AG10803 (cell line): ENCODE data around the gene IL4R.

Experiments used
- DNase-seq: peaks from one replicate; pipeline ENCODE4 v3.0.0; 2010; ENCODE audit warnings: low read depth
- H3K4me3 ChIP-seq: 2 replicates; pipeline ENCODE4 v1.5.1; 2011; ENCODE audit warnings: mild to moderate bottlenecking, low read length, control low read depth
- CTCF ChIP-seq: conservative IDR thresholded peaks from 2 replicates; pipeline ENCODE4 v1.5.1; 2011; ENCODE audit warnings: mild to moderate bottlenecking, low read length, control low read depth, inconsistent platforms

The IL4R gene

DNA sequence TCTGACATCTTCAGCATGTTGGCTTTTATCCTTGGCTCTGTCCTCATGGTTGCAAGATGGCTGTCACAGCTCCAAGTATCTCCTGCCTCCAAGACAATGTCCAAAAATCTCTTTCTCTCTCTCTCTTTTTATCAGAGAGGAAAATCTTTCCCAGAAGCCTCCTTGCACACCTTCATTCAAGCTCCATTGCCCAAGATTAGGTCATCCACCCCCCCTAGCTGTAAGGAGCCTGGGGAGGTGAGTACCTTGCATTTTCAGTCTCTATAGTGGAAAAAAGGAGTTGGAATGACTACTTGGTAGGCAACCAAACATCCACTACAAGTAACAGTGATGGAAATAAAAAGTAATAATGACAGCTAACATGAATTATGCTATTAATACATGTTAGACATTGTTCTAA, 23.2 kb upstream of the IL4R start:
- H3K4me3 ChIP-seq = no peak overlapping the region
- no peak for TF ChIP-seq CTCF
- DNase-seq = no peak

DNA sequence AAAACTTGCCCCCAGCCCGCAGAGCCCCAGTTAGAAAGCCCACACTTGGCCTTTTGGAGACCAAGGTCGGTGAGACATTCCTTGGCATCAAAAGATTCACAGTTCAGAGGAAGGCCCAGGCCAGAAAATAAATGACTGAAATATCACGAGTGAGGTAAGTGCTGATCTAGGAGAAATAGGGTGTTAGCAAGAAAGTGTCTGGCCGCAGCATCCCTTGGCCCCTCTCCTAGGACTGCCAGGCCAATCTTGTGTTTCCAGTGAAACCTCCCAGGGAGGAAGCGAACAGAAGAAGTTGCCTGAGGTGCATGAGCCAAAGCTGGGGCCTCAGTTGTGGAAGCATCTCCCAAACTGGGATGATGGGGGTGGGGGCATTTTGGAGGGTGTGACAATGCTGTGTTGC, 22.7 kb upstream of the IL4R start:
- no peak for TF ChIP-seq CTCF
- no peak for DNase-seq
- no peak overlapping the region for H3K4me3 ChIP-seq

DNA sequence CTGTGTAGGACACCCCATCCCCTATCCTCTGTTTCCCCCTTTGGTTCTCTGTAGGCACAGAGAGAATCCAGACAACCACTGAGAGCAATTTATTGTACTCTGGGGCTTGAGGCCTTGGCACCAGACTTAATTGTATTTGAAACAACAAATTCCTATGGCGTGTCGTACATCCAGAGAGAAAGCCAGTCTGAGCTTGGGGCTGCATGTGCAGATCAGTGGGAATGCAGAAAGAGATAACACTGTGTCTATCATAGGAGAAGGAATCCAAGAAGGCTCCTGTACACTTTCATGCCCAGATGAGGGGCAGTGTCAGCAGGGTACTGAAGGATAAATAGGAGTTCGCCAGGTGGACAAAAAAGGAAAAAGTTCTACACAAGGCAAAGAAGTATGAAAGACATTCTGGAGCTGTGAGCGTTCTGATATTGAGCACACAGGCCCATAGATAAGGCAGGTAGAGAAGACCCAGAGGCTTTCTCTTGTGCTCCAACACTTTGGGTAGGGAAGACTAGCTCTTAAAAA, 22.0 kb upstream of the IL4R start:
- H3K4me3 ChIP-seq = no peak overlapping the region
- no peak for TF ChIP-seq CTCF

DNA sequence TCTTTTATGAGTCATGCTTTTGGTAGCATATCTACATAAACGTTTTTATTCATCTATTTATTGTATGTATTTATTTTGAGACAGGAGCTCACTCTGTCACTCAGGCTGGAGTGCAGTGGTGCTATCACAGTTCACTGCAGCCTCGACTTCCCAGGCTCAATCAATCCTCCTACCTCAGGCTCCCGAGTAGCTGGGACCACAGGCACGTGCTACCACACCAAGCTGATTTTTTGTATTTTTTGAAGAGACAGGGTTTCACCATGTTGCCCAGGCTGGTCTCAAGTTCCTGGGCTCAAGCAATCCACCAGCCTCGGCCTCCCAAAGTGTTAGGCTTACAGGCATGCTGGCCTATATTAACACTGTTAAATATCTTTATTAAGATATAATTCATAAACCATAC, 20.4 kb upstream of the IL4R start:
- DNase-seq = no peak
- no peak for TF ChIP-seq CTCF
- no peak overlapping the region for H3K4me3 ChIP-seq

More for the DNA sequence above, 22.0 kb upstream of the IL4R start:
- no peak for DNase-seq

DNA sequence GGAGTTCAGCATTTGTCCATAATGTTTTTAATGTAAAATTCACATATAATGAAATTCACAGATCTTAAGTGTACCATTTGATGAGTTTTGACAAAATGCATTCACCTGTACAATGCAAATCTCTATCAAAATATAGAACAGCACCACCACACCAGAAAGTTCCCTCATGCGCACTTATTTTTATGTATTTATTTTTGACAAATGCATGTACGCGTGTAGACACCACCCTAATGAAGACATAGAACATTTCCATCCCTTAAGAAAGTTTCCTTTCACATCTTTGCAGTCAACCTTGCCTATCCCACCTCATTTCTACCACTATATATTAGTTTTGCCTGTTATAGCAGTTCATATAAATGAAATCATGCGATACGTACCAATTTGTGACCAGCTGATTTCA, 15.6 kb upstream of the IL4R start:
- no peak for TF ChIP-seq CTCF
- DNase-seq = no peak
- no peak overlapping the region for H3K4me3 ChIP-seq

DNA sequence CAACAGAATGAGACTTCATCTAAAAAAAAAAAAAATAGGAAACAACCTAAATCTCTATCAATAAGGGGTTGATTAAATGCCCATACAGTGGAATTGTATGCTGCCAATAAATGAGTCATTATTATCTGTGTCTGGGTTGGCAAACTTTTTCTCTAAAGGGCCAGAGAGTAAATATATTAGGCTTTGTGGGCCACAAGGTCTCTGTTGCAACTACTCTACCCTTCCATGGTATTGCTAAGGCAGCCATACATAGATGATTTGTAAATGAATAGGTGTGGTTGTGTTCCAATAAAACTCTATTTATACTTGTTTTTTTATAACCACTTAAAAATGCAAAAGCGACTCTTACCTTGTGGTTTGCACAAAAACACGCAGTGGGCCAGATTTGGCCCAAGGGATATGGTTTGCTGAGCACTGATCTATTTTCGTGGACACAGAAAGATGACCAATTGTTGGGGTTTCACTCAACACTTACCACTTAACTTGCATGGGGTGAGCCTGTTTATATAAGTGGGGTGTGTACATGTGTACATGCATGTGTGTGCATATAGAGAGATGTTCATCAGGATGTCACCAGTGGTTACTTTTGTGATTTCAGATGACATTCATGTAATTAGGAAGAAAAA, 12.4 kb upstream of the IL4R start:
- no peak for TF ChIP-seq CTCF
- H3K4me3 ChIP-seq = no peak overlapping the region
- DNase-seq = no peak

- no peak overlapping the region for H3K4me3 ChIP-seq
- no peak for DNase-seq
- no peak for TF ChIP-seq CTCF
These were observed 11.6 kb upstream of the IL4R start for GRCh38 chr16:27302126-27302525.
